PC-3 (cell line): ENCODE results near the gene FOSL1. TPM values are rescaled to one million over a fixed set of nuclear protein-coding genes. Genes with fewer than 3 reads are reported as not detected.

Experiments
- ATAC-seq: fragments of 200-7000 bp; cut with Tn5 transposase; 2 replicates; pipeline ENCODE4 v1.9.1; 2020; ENCODE audit warnings: mild to moderate bottlenecking, moderate library complexity
- BruUV-seq: library from RNA; stranded (reverse); fragments of 400-500 nt; replicated peaks from 2 replicates; lab custom pipeline; 2021; lab: Mats Ljungman, UMichigan
- CTCF ChIA-PET: fragments of 300-600 bp; sonication (Branson Sonifier 250); formaldehyde crosslinking; loops from one replicate; lab custom pipeline; 2022; ENCODE audit warnings: antibody characterized with exemption; lab: Charles Lee
- POLR2A ChIA-PET: fragments of 300-600 bp; sonication (Branson Sonifier 250); formaldehyde crosslinking; loops from one replicate; lab custom pipeline; 2022; ENCODE audit warnings: antibody characterized with exemption; ENCODE audit not compliant: unreplicated experiment; lab: Charles Lee
- DNase-seq: peaks from one replicate; pipeline ENCODE4 v3.0.0-alpha.2; 2015
- H2AFZ ChIP-seq: fragments of 300-600 bp; sonication (generic); 2 replicates; pipeline ENCODE4 v1.6.0; 2016; ENCODE audit warnings: antibody characterized with exemption, low read length
- H3F3A ChIP-seq: fragments of 300-600 bp; sonication (generic); one replicate; pipeline ENCODE4 v1.6.0; 2017; ENCODE audit warnings: antibody characterized with exemption, low read length, control low read depth, mild to moderate bottlenecking; ENCODE audit not compliant: unreplicated experiment
- H3K27ac ChIP-seq: fragments of 300-600 bp; sonication (generic); 2 replicates; pipeline ENCODE4 v1.5.1; 2016; ENCODE audit warnings: mild to moderate bottlenecking, low read length
- H3K27me3 ChIP-seq: fragments of 300-600 bp; sonication (generic); 2 replicates; pipeline ENCODE4 v1.6.1; 2016; ENCODE audit warnings: low read length, mixed read lengths
- H3K36me3 ChIP-seq: fragments of 300-600 bp; sonication (generic); 2 replicates; pipeline ENCODE4 v1.6.1; 2016; ENCODE audit warnings: low read depth, mixed run types, low read length, mixed read lengths
- H3K4me1 ChIP-seq: fragments of 300-600 bp; sonication (generic); 2 replicates; pipeline ENCODE4 v1.5.1; 2016; ENCODE audit warnings: low read length; ENCODE audit not compliant: insufficient read depth
- H3K4me2 ChIP-seq: fragments of 300-600 bp; sonication (generic); 2 replicates; pipeline ENCODE4 v1.6.0; 2016; ENCODE audit warnings: low read length
- H3K4me3 ChIP-seq: fragments of 300-600 bp; sonication (generic); 2 replicates; pipeline ENCODE4 v1.5.1; 2016; ENCODE audit warnings: mild to moderate bottlenecking, low read length, mixed read lengths
- H3K79me2 ChIP-seq: fragments of 300-600 bp; sonication (generic); 2 replicates; pipeline ENCODE4 v1.6.1; 2017; ENCODE audit warnings: low read length, mixed read lengths
- H3K9ac ChIP-seq: fragments of 300-600 bp; sonication (generic); 2 replicates; pipeline ENCODE4 v1.6.0; 2016; ENCODE audit warnings: mild to moderate bottlenecking, low read length
- H3K9me2 ChIP-seq: fragments of 300-600 bp; sonication (generic); replicated peaks from 2 replicates; pipeline ENCODE4 v1.6.1; 2016; ENCODE audit warnings: mixed run types, low read length, mixed read lengths
- H3K9me3 ChIP-seq: fragments of 300-600 bp; sonication (generic); 2 replicates; pipeline ENCODE4 v1.6.1; 2016; ENCODE audit warnings: low read length, mixed read lengths
- H4K20me1 ChIP-seq: fragments of 300-600 bp; sonication (generic); 2 replicates; pipeline ENCODE4 v1.6.1; 2016; ENCODE audit warnings: low read length, mixed read lengths
- CTCF ChIP-seq: fragments of 300-600 bp; sonication (generic); conservative IDR thresholded peaks from 2 replicates; pipeline ENCODE4 v1.5.1; 2017; ENCODE audit warnings: antibody characterized with exemption, low read depth, mild to moderate bottlenecking, low read length
- EZH2 ChIP-seq: fragments of 300-600 bp; sonication (generic); IDR thresholded peaks from one replicate; pipeline ENCODE4 v1.6.1; 2017; ENCODE audit warnings: antibody characterized with exemption, mild to moderate bottlenecking, low read length; ENCODE audit not compliant: unreplicated experiment
- EZH2phosphoT487 ChIP-seq: fragments of 300-600 bp; sonication (generic); IDR thresholded peaks from 2 replicates; pipeline ENCODE4 v1.6.1; 2018; ENCODE audit warnings: mild to moderate bottlenecking, antibody characterized with exemption, low read length, borderline replicate concordance
- intact Hi-C: fragments of 100-400 bp; cut with micrococcal nuclease; formaldehyde crosslinking; loops from 2 replicates; pipeline ENCODE4 v1.9.0; 2023
- total RNA-seq: library from RNA; depleted of rRNA; stranded (reverse); fragments of >200 nt; gene quantifications from 2 replicates; pipeline ENCODE4 v1.2.3, GENCODE V29; 2014

Gene FOSL1
- total RNA-seq, 1 experiment from 2014 or later = 656 TPM

GRCh38 chr11:65851811-65852507 lies 48.2 kb downstream of the FOSL1 start:
- H3K4me2 ChIP-seq = no peak overlapping the region
- BruUV-seq = no TSS peak

GRCh38 chr11:65851083-65851579 lies 49.1 kb downstream of the FOSL1 start:
- intact Hi-C loops = no loop called here
- Histone ChIP-seq H3K79me2 (peaks cover 24% of the 10 kb centered on the region), H4K20me1 (peaks cover 35% of the 10 kb centered on the region), H3K9me3 (no peaks in the 10 kb centered on the region), H3K4me2 (no peak overlapping the region), H3K9ac (no peak overlapping the region), H3K27me3 (no peaks in the 10 kb centered on the region), H3K4me3 (no peak overlapping the region), H2AFZ (no peak overlapping the region), H3K9me2 (no peaks in the 10 kb centered on the region), H3K27ac (no peak overlapping the region), H3K4me1 (peaks cover 18% of the 10 kb centered on the region), H3F3A (no peaks in the 10 kb centered on the region), H3K36me3 (peaks cover 49% of the 10 kb centered on the region)
- ATAC-seq (peak; percentile 42), DNase-seq (peak; percentile 69)
- ChIA-PET CTCF (interaction anchor here (0.6 to 1.3 kb wide), 3 partner anchors 9 to 179 kb away, joined by 4 to 6 read pairs (median 6); no protein-coding TSS in a partner anchor), POLR2A (interaction anchor here (0.5 kb wide), 1 partner anchor 301 kb away, joined by 4 read pairs; no protein-coding TSS in a partner anchor)
- BruUV-seq = no TSS peak
- TF ChIP-seq EZH2phosphoT487 (no peak), CTCF (peak; percentile 87), EZH2 (no peak)

More at GRCh38 chr11:65851811-65852507, 48.2 kb downstream of the FOSL1 start:
- peak; percentile 2; the same call in 1 of the 2 replicates for ATAC-seq
- TF ChIP-seq CTCF = no peak
- TF ChIP-seq EZH2phosphoT487 = no peak
- no peak for TF ChIP-seq EZH2
- no peaks in the 10 kb centered on the region for H3K9me3 ChIP-seq
- no peaks in the 10 kb centered on the region for H3K9me2 ChIP-seq
- ChIA-PET CTCF (interaction anchor here (0.6 to 1.3 kb wide), 3 partner anchors 8 to 36 kb away, joined by 3 to 6 read pairs (median 6); partner anchors contain the start of gene FIBP), POLR2A (no interaction called here)
- no peak for DNase-seq
- H3K27ac ChIP-seq = no peak overlapping the region
- peaks cover 32% of the 10 kb centered on the region for H3K79me2 ChIP-seq
- H3K36me3 ChIP-seq = peaks cover 56% of the 10 kb centered on the region
- no peaks in the 10 kb centered on the region for H3F3A ChIP-seq
- H3K9ac ChIP-seq = no peak overlapping the region
- H4K20me1 ChIP-seq = peaks cover 43% of the 10 kb centered on the region
- no peak overlapping the region for H2AFZ ChIP-seq
- H3K4me3 ChIP-seq = no peak overlapping the region
- intact Hi-C loops = no loop called here
- peaks cover 24% of the 10 kb centered on the region for H3K4me1 ChIP-seq
- H3K27me3 ChIP-seq = no peaks in the 10 kb centered on the region
